ENCODE results near the gene SPRR5.

Gene SPRR5

GRCh38 chr1:152983234-152983633 is 36.2 kb downstream of the SPRR5 start:
- no peak for DNase-seq (ENCODE audit: low read depth)

GRCh38 chr1:152983743-152984142 is 36.7 kb downstream of the SPRR5 start, which contains the start of gene SPRR1A:
Gene SPRR1A, plus strand, starts transcription at chr1:152984081. Its CDS starts 1,150 bp downstream, at chr1:152985231.
- DNase-seq (ENCODE audit: low read depth) = no peak

GRCh38 chr1:152986578-152986977 is 39.6 kb downstream of the SPRR5 start:
- no peak for DNase-seq (ENCODE audit: low read depth)

GRCh38 chr1:152993186-152993585 is 46.2 kb downstream of the SPRR5 start:
- no peak for DNase-seq (ENCODE audit: low read depth)

GRCh38 chr1:152995842-152996241 is 48.8 kb downstream of the SPRR5 start:
- no peak for DNase-seq (ENCODE audit: low read depth)

- no peak for DNase-seq (ENCODE audit: low read depth)
Observed at GRCh38 chr1:152996633-152997400, 49.8 kb downstream of the SPRR5 start.

GRCh38 chr1:152997901-152998300 is 50.9 kb downstream of the SPRR5 start:
- no peak for DNase-seq (ENCODE audit: low read depth)

- DNase-seq (ENCODE audit: low read depth) = no peak
Observed at GRCh38 chr1:152998476-152998875, 51.5 kb downstream of the SPRR5 start.
